ENCODE data around the gene GNG2.

GRCh38 chr14:51834240-51834639 lies 26.2 kb upstream of the GNG2 start:
- TF ChIP-seq, protein P1, sequence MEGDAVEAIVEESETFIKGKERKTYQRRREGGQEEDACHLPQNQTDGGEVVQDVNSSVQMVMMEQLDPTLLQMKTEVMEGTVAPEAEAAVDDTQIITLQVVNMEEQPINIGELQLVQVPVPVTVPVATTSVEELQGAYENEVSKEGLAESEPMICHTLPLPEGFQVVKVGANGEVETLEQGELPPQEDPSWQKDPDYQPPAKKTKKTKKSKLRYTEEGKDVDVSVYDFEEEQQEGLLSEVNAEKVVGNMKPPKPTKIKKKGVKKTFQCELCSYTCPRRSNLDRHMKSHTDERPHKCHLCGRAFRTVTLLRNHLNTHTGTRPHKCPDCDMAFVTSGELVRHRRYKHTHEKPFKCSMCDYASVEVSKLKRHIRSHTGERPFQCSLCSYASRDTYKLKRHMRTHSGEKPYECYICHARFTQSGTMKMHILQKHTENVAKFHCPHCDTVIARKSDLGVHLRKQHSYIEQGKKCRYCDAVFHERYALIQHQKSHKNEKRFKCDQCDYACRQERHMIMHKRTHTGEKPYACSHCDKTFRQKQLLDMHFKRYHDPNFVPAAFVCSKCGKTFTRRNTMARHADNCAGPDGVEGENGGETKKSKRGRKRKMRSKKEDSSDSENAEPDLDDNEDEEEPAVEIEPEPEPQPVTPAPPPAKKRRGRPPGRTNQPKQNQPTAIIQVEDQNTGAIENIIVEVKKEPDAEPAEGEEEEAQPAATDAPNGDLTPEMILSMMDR (IDR thresholded peaks at IDR 0.05), result no peak
- no peak for TF ChIP-seq EZH2phosphoT487 (IDR thresholded peaks at IDR 0.05)

Measured in neural progenitor cell (in vitro differentiated cells).